HEK293 (cell line): ENCODE measurements around the gene OXNAD1.

ENCODE experiments used
- CTCF ChIA-PET: fragments of 350-600 bp; formaldehyde crosslinking; extraction: SDS; loops from one replicate; lab custom pipeline; 2021; ENCODE audit warnings: antibody characterized with exemption; lab: Yijun Ruan, JAX
- POLR2A ChIA-PET: fragments of 300-600 bp; formaldehyde crosslinking; extraction: SDS; loops from one replicate; lab custom pipeline; 2020; ENCODE audit warnings: antibody characterized with exemption, inconsistent platforms; lab: Yijun Ruan, JAX
- H3K27ac ChIP-seq: fragments of 200-500 bp; sonication (Bioruptor generic); 2 replicates; pipeline ENCODE4 v1.5.1; 2014; ENCODE audit warnings: low read depth, low read length, control low read depth, inconsistent platforms; ENCODE audit errors: extremely low read depth
- H3K36me3 ChIP-seq, 2 experiments: fragments of 200-500 bp in 1 of 2; sonication (Bioruptor generic) in 1 of 2; 1 replicate in 1 of 2; 2 replicates in 1 of 2; pipeline ENCODE4 v1.5.1; 2014 to 2017; ENCODE audit warnings: inconsistent platforms in 2 of 2, low read length in 2 of 2; ENCODE audit not compliant: control insufficient read depth in 2 of 2, insufficient read depth in 1 of 2
- H3K4me1 ChIP-seq: fragments of 200-500 bp; sonication (Bioruptor generic); 2 replicates; pipeline ENCODE4 v1.5.1; 2014; ENCODE audit warnings: mild to moderate bottlenecking, low read length, inconsistent platforms; ENCODE audit not compliant: control insufficient read depth, insufficient read depth
- H3K4me3 ChIP-seq: 2 replicates; pipeline ENCODE4 v1.5.1; 2011; ENCODE audit warnings: low read depth, mild to moderate bottlenecking, control low read depth, low read length, moderate library complexity
- H3K9me3 ChIP-seq: fragments of 200-500 bp; sonication (Bioruptor generic); 2 replicates; pipeline ENCODE4 v1.5.1; 2014; ENCODE audit warnings: low read depth, low read length, inconsistent platforms; ENCODE audit not compliant: control insufficient read depth, insufficient read depth
- EGR2 ChIP-seq: fragments of 450-650 bp; formaldehyde crosslinking; IDR thresholded peaks from 2 replicates; pipeline ENCODE4 v1.5.1; 2016; ENCODE audit warnings: low read depth, missing biosample characterization, missing genetic modification characterization
- GLIS2 ChIP-seq: fragments of 450-650 bp; formaldehyde crosslinking; IDR thresholded peaks from 2 replicates; pipeline ENCODE4 v1.5.1; 2016; ENCODE audit warnings: missing biosample characterization, missing genetic modification characterization
- KLF10 ChIP-seq: fragments of 450-650 bp; IDR thresholded peaks from 2 replicates; pipeline ENCODE4 v1.5.1; 2018; ENCODE audit warnings: missing biosample characterization, mild to moderate bottlenecking, missing genetic modification characterization
- ZBTB21 ChIP-seq: fragments of 450-650 bp; formaldehyde crosslinking; IDR thresholded peaks from 2 replicates; pipeline ENCODE4 v1.5.1; 2017; ENCODE audit warnings: missing biosample characterization, missing genetic modification characterization
- ZFP3 ChIP-seq: fragments of 450-650 bp; formaldehyde crosslinking; IDR thresholded peaks from 2 replicates; pipeline ENCODE4 v1.5.1; 2016; ENCODE audit warnings: low read depth, missing biosample characterization, missing genetic modification characterization
- ZNF132 ChIP-seq: fragments of 450-650 bp; formaldehyde crosslinking; IDR thresholded peaks from 2 replicates; pipeline ENCODE4 v1.5.1; 2017; ENCODE audit warnings: missing biosample characterization, missing genetic modification characterization, borderline replicate concordance
- ZNF174 ChIP-seq: fragments of 450-650 bp; formaldehyde crosslinking; IDR thresholded peaks from 2 replicates; pipeline ENCODE4 v1.5.0; 2017; ENCODE audit warnings: missing biosample characterization, mild to moderate bottlenecking, missing genetic modification characterization
- ZNF202 ChIP-seq: fragments of 450-650 bp; formaldehyde crosslinking; IDR thresholded peaks from 2 replicates; pipeline ENCODE4 v1.5.1; 2016; ENCODE audit warnings: missing biosample characterization, missing genetic modification characterization, borderline replicate concordance
- ZNF221 ChIP-seq: fragments of 450-650 bp; formaldehyde crosslinking; IDR thresholded peaks from 2 replicates; pipeline ENCODE4 v1.5.1; 2017; ENCODE audit warnings: missing biosample characterization, missing genetic modification characterization, borderline replicate concordance
- ZNF274 ChIP-seq, 2 experiments: fragments of 200-500 bp in 1 of 2; fragments of 450-650 bp in 1 of 2; sonication (Bioruptor generic) in 1 of 2; formaldehyde crosslinking in 1 of 2; IDR thresholded peaks; 2 replicates each; pipeline versions ENCODE4 v1.5.1 to v1.6.1; 2014 to 2016; ENCODE audit warnings: borderline replicate concordance in 1 of 2, inconsistent platforms in 1 of 2, low read length in 1 of 2, missing biosample characterization in 1 of 2, missing genetic modification characterization in 1 of 2
- ZNF302 ChIP-seq: fragments of 450-650 bp; formaldehyde crosslinking; IDR thresholded peaks from 2 replicates; pipeline ENCODE4 v1.5.1; 2016; ENCODE audit warnings: missing biosample characterization, missing genetic modification characterization, low read depth
- ZNF341 ChIP-seq: fragments of 450-650 bp; formaldehyde crosslinking; IDR thresholded peaks from 2 replicates; pipeline ENCODE4; 2016; ENCODE audit warnings: low read depth, missing biosample characterization, missing genetic modification characterization
- ZNF350 ChIP-seq: fragments of 450-650 bp; formaldehyde crosslinking; IDR thresholded peaks from 2 replicates; pipeline ENCODE4 v1.5.0; 2017; ENCODE audit warnings: missing biosample characterization, mild to moderate bottlenecking, missing genetic modification characterization
- ZNF354C ChIP-seq: fragments of 450-650 bp; formaldehyde crosslinking; IDR thresholded peaks from 2 replicates; pipeline ENCODE4 v1.5.1; 2016; ENCODE audit warnings: missing biosample characterization, missing genetic modification characterization, low read depth, borderline replicate concordance
- ZNF37A ChIP-seq: fragments of 450-650 bp; IDR thresholded peaks from 2 replicates; pipeline ENCODE4 v1.5.1; 2018; ENCODE audit warnings: missing biosample characterization, missing genetic modification characterization
- ZNF473 ChIP-seq: fragments of 450-650 bp; formaldehyde crosslinking; IDR thresholded peaks from 2 replicates; pipeline ENCODE4 v1.5.1; 2017; ENCODE audit warnings: missing biosample characterization, missing genetic modification characterization
- ZNF530 ChIP-seq: fragments of 450-650 bp; formaldehyde crosslinking; IDR thresholded peaks from 2 replicates; pipeline ENCODE4 v1.5.1; 2016; ENCODE audit warnings: low read depth, missing biosample characterization, missing genetic modification characterization
- ZNF555 ChIP-seq: fragments of 450-650 bp; formaldehyde crosslinking; conservative IDR thresholded peaks from 2 replicates; pipeline ENCODE4 v1.5.1; 2017; ENCODE audit warnings: missing biosample characterization, mild to moderate bottlenecking, missing genetic modification characterization, inconsistent platforms
- ZNF624 ChIP-seq: fragments of 450-650 bp; formaldehyde crosslinking; IDR thresholded peaks from 2 replicates; pipeline ENCODE4 v1.5.1; 2017; ENCODE audit warnings: missing biosample characterization, missing genetic modification characterization
- ZNF660 ChIP-seq: fragments of 450-650 bp; IDR thresholded peaks from 2 replicates; pipeline ENCODE4 v1.5.1; 2018; ENCODE audit warnings: missing biosample characterization, mild to moderate bottlenecking, missing genetic modification characterization
- ZNF670 ChIP-seq: fragments of 450-650 bp; formaldehyde crosslinking; IDR thresholded peaks from 2 replicates; pipeline ENCODE4 v1.5.1; 2016; ENCODE audit warnings: missing biosample characterization, missing genetic modification characterization, low read depth
- ZNF785 ChIP-seq: fragments of 450-650 bp; formaldehyde crosslinking; IDR thresholded peaks from 2 replicates; pipeline ENCODE4 v1.5.1; 2016; ENCODE audit warnings: missing biosample characterization, missing genetic modification characterization
- ZNF791 ChIP-seq: fragments of 450-650 bp; formaldehyde crosslinking; IDR thresholded peaks from 2 replicates; pipeline ENCODE4 v1.5.1; 2016; ENCODE audit warnings: missing biosample characterization, missing genetic modification characterization
- TF ChIP-seq, protein P1 (sequence below): fragments of 450-650 bp; formaldehyde crosslinking; IDR thresholded peaks from 2 replicates; pipeline ENCODE4 v1.5.1; 2016; ENCODE audit warnings: missing biosample characterization, missing genetic modification characterization, low read depth
- TF ChIP-seq, protein P2 (sequence below): fragments of 450-650 bp; IDR thresholded peaks from 2 replicates; pipeline ENCODE4 v1.5.1; 2018; ENCODE audit warnings: missing biosample characterization, missing genetic modification characterization
- TF ChIP-seq, protein P3 (sequence below): fragments of 450-650 bp; formaldehyde crosslinking; IDR thresholded peaks from 2 replicates; pipeline ENCODE4 v1.5.1; 2016; ENCODE audit warnings: missing biosample characterization, missing genetic modification characterization
- TF ChIP-seq, protein P4 (sequence below): fragments of 450-650 bp; formaldehyde crosslinking; IDR thresholded peaks from 2 replicates; pipeline ENCODE4 v1.5.1; 2016; ENCODE audit warnings: missing biosample characterization, missing genetic modification characterization

OXNAD1 gene

DNA sequence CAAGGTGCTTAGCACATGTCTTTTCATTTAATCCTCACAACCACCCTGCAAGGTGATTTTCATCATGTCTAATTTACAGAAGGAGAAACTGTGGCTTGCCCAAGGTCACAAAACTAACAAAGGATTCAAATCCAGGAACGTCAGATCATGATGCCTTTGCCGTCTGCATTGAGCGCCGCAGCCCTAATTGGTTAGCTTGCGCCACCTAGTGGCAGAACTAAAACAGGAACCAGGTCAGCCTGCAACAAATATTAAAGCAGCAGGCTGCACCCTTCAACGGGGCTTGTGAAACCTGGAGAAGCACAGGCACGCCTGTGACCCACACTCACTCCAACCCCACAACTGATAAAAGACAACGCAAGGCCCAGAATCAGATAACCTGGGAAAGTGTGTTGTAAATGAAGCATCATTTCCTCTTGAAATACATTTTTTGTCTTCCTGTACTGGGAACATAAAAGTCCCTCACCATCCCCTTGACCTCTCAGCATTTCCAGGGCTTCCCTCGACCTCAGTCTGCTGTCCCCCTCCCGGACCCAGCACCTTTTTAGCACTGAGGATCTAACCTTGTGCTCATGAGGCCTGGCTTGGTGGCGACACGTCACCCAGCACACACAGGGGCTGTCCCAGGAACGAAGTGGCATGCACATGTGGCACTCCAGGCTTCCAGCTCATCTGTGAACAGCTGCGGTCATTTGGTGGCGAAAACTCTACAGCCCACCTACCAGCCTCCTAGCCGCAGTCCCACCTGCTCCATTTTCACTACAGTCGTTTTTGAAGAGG is 17.5 kb upstream of the OXNAD1 start (continued):
- TF ChIP-seq, protein P1, sequence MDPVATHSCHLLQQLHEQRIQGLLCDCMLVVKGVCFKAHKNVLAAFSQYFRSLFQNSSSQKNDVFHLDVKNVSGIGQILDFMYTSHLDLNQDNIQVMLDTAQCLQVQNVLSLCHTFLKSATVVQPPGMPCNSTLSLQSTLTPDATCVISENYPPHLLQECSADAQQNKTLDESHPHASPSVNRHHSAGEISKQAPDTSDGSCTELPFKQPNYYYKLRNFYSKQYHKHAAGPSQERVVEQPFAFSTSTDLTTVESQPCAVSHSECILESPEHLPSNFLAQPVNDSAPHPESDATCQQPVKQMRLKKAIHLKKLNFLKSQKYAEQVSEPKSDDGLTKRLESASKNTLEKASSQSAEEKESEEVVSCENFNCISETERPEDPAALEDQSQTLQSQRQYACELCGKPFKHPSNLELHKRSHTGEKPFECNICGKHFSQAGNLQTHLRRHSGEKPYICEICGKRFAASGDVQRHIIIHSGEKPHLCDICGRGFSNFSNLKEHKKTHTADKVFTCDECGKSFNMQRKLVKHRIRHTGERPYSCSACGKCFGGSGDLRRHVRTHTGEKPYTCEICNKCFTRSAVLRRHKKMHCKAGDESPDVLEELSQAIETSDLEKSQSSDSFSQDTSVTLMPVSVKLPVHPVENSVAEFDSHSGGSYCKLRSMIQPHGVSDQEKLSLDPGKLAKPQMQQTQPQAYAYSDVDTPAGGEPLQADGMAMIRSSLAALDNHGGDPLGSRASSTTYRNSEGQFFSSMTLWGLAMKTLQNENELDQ (tag by site-specific recombination), result no peak
- no peak for TF ChIP-seq ZNF555 (tag by site-specific recombination)
- no peak for TF ChIP-seq ZNF202 (tag by site-specific recombination)
- TF ChIP-seq, protein P2, sequence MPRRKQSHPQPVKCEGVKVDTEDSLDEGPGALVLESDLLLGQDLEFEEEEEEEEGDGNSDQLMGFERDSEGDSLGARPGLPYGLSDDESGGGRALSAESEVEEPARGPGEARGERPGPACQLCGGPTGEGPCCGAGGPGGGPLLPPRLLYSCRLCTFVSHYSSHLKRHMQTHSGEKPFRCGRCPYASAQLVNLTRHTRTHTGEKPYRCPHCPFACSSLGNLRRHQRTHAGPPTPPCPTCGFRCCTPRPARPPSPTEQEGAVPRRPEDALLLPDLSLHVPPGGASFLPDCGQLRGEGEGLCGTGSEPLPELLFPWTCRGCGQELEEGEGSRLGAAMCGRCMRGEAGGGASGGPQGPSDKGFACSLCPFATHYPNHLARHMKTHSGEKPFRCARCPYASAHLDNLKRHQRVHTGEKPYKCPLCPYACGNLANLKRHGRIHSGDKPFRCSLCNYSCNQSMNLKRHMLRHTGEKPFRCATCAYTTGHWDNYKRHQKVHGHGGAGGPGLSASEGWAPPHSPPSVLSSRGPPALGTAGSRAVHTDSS, result no peak
- TF ChIP-seq ZNF660, result peak; percentile 64; the same call in 1 of the 2 replicates
- TF ChIP-seq GLIS2 (tag by site-specific recombination), result no peak
- no peak for TF ChIP-seq ZNF132 (tag by site-specific recombination)
- 0 out of 2 replicates have a peak, but pooled peaks have one; percentile 10 for TF ChIP-seq ZBTB21 (tag by site-specific recombination)
- no peak for TF ChIP-seq ZNF670
- TF ChIP-seq, all 188 proteins: peak for 8

DNA sequence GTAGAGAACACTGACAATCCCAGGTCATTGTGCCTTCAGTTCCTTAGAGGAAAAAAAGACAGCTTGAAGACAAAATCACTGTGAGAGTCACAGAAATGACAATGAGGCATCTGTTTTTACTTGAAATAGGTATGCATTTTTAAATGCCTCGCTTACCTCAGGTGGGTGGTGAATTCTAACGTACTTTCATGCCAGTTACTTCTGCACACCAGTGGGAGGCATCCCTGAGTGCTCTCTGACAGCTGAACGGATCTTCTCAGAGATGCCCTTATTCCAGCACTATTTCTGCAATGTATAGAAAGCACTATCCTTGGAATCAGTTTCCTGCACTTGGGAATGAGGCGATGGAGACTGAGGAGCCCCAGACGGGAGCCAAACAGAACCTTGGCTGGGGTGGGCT is 16.5 kb upstream of the OXNAD1 start:
- no peak overlapping the region for H3K4me3 ChIP-seq
- POLR2A ChIA-PET, result interaction anchor here (0.6 kb wide), 1 partner anchor 17 kb away, joined by 3 read pairs; the partner anchor contains the start of gene OXNAD1
- H3K27ac ChIP-seq, result no peak overlapping the region
- no peaks in the 10 kb centered on the region for H3K36me3 ChIP-seq
- H3K4me1 ChIP-seq, result no peaks in the 10 kb centered on the region
- CTCF ChIA-PET, result interaction anchor here (0.6 to 1.9 kb wide), 24 partner anchors 10 to 618 kb away, joined by 3 to 16 read pairs (median 4); no protein-coding TSS in a partner anchor
- H3K9me3 ChIP-seq, result no peaks in the 10 kb centered on the region
- TF ChIP-seq, protein P3, sequence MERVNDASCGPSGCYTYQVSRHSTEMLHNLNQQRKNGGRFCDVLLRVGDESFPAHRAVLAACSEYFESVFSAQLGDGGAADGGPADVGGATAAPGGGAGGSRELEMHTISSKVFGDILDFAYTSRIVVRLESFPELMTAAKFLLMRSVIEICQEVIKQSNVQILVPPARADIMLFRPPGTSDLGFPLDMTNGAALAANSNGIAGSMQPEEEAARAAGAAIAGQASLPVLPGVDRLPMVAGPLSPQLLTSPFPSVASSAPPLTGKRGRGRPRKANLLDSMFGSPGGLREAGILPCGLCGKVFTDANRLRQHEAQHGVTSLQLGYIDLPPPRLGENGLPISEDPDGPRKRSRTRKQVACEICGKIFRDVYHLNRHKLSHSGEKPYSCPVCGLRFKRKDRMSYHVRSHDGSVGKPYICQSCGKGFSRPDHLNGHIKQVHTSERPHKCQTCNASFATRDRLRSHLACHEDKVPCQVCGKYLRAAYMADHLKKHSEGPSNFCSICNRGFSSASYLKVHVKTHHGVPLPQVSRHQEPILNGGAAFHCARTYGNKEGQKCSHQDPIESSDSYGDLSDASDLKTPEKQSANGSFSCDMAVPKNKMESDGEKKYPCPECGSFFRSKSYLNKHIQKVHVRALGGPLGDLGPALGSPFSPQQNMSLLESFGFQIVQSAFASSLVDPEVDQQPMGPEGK (tag by site-specific recombination), result no peak
- no peak for TF ChIP-seq ZNF354C (tag by site-specific recombination)
- TF ChIP-seq ZNF791 (tag by site-specific recombination), result no peak
- no peak for TF ChIP-seq ZNF350 (tag by site-specific recombination)
- TF ChIP-seq EGR2 (tag by site-specific recombination), result no peak
- TF ChIP-seq KLF10, result no peak
- TF ChIP-seq ZNF785 (tag by site-specific recombination), result no peak
- no peak for TF ChIP-seq ZNF530
- TF ChIP-seq ZNF624 (tag by site-specific recombination), result no peak
- no peak for TF ChIP-seq ZNF341 (tag by site-specific recombination)
- TF ChIP-seq, protein P4, sequence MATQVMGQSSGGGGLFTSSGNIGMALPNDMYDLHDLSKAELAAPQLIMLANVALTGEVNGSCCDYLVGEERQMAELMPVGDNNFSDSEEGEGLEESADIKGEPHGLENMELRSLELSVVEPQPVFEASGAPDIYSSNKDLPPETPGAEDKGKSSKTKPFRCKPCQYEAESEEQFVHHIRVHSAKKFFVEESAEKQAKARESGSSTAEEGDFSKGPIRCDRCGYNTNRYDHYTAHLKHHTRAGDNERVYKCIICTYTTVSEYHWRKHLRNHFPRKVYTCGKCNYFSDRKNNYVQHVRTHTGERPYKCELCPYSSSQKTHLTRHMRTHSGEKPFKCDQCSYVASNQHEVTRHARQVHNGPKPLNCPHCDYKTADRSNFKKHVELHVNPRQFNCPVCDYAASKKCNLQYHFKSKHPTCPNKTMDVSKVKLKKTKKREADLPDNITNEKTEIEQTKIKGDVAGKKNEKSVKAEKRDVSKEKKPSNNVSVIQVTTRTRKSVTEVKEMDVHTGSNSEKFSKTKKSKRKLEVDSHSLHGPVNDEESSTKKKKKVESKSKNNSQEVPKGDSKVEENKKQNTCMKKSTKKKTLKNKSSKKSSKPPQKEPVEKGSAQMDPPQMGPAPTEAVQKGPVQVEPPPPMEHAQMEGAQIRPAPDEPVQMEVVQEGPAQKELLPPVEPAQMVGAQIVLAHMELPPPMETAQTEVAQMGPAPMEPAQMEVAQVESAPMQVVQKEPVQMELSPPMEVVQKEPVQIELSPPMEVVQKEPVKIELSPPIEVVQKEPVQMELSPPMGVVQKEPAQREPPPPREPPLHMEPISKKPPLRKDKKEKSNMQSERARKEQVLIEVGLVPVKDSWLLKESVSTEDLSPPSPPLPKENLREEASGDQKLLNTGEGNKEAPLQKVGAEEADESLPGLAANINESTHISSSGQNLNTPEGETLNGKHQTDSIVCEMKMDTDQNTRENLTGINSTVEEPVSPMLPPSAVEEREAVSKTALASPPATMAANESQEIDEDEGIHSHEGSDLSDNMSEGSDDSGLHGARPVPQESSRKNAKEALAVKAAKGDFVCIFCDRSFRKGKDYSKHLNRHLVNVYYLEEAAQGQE (tag by site-specific recombination), result no peak
- no peak for TF ChIP-seq ZNF473 (tag by site-specific recombination)
- TF ChIP-seq ZNF221 (tag by site-specific recombination), result no peak
- TF ChIP-seq ZFP3 (tag by site-specific recombination), result no peak
- no peak for TF ChIP-seq ZNF174 (tag by site-specific recombination)
- no peak for TF ChIP-seq ZNF37A (tag by site-specific recombination)
- no peak for TF ChIP-seq ZNF302
- no peak for TF ChIP-seq ZNF274 (IDR thresholded peaks at IDR 0.05; ENCODE audit: low read length)
- TF ChIP-seq ZNF274 (tag by site-specific recombination; IDR thresholded peaks at IDR 0.05; ENCODE audit: borderline replicate concordance), result no peak
